ENCODE results near the gene TNRC18.
"Not testable (repeated sequence)": the region's sequence is repeated elsewhere in the genome, so short reads cannot be mapped to it uniquely, and the experiment has no call there.

TNRC18 gene

DNA sequence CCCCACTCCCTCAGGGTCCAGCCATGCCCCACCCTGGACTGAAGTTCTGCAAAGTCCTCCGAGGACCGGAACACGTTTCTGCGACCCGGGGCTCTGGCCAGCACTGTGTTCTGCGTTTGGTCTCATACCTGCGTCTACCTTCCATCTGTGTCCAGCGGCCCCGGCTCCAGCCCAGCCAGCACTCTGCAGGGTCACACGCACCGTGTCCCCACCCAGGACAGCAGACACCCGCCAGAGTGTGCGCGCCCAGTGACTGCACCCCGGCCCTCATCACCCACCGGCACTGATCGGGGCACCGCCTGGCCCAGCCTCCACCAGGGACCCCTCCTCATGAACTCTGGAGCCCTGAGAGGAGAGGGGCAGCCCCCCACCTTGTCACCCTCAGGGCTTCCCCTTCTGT, 120.6 kb downstream of the TNRC18 start:
- Histone ChIP-seq H3K4me3 (ENCODE audit: low read depth in 1 of 2, low read length in 2 of 2) (no peak overlapping the region), H3K27me3 (ENCODE audit: low read depth, low read length) (no peaks in the 10 kb centered on the region), H3K36me3 (ENCODE audit: control insufficient read depth in 1 of 2, insufficient read depth in 2 of 2, low read length in 2 of 2) (peaks cover 0 to 9% of the 10 kb centered on the region in 2 donors), H3K9me3 (ENCODE audit: control insufficient read depth in 1 of 2, low read length in 2 of 2) (no peaks in the 10 kb centered on the region), H3K4me1 (ENCODE audit: control insufficient read depth in 1 of 2, insufficient read depth in 2 of 2, low read length in 2 of 2) (no peaks in the 10 kb centered on the region), H3K27ac (ENCODE audit: low read length) (no peak overlapping the region)

DNA sequence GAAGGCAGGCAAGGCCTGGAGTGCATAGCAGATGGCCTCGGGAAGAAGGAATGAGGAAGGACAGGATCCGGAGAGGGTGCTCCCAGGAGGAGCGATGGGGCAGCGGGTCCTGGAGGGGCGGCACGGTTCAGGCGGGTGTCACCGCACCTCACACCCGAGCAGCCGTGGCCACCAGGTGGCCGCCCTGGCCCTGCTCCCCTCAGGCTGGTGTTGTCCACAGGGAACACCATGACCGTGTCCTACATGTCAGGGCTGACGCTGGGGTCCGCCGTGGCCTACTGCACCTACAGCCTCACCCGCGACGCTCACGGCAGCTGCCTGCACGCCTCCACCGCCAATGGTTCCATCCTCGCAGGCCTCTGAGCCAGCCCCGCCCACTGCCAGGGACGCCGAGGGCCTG, 121.1 kb downstream of the TNRC18 start:
- no peaks in the 10 kb centered on the region for H3K9me3 ChIP-seq (ENCODE audit: control insufficient read depth in 1 of 2, low read length in 2 of 2)
- no peaks in the 10 kb centered on the region for H3K4me1 ChIP-seq (ENCODE audit: control insufficient read depth in 1 of 2, insufficient read depth in 2 of 2, low read length in 2 of 2)
- H3K27ac ChIP-seq (ENCODE audit: low read length), result no peak overlapping the region
- no peak overlapping the region for H3K4me3 ChIP-seq (ENCODE audit: low read depth in 1 of 2, low read length in 2 of 2)
- peaks cover 0 to 4% of the 10 kb centered on the region in 2 donors for H3K36me3 ChIP-seq (ENCODE audit: control insufficient read depth in 1 of 2, insufficient read depth in 2 of 2, low read length in 2 of 2)
- no peaks in the 10 kb centered on the region for H3K27me3 ChIP-seq (ENCODE audit: low read depth, low read length)

DNA sequence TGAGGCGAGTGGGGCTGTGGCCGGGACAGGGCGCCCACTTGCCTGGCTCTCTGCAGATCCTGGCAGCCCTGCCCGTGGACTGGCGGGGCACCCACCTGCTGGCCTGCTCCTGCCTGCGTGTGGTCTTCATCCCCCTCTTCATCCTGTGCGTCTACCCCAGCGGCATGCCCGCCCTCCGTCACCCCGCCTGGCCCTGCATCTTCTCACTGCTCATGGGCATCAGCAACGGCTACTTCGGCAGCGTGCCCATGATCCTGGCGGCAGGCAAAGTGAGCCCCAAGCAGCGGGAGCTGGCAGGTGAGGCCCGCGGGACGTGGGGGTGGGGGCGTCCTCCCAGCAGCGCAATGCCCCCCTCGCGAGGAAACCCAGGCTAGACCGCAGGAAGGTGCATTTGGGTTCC, 123.3 kb downstream of the TNRC18 start:
- no peaks in the 10 kb centered on the region for H3K27me3 ChIP-seq (ENCODE audit: low read depth, low read length)
- no peak overlapping the region for H3K27ac ChIP-seq (ENCODE audit: low read length)
- no peaks in the 10 kb centered on the region for H3K36me3 ChIP-seq (ENCODE audit: control insufficient read depth in 1 of 2, insufficient read depth in 2 of 2, low read length in 2 of 2)
- H3K9me3 ChIP-seq (ENCODE audit: control insufficient read depth in 1 of 2, low read length in 2 of 2), result no peaks in the 10 kb centered on the region
- H3K4me1 ChIP-seq (ENCODE audit: control insufficient read depth in 1 of 2, insufficient read depth in 2 of 2, low read length in 2 of 2), result no peaks in the 10 kb centered on the region
- H3K4me3 ChIP-seq (ENCODE audit: low read depth in 1 of 2, low read length in 2 of 2), result no peak overlapping the region

- Histone ChIP-seq H3K27me3 (ENCODE audit: low read depth, low read length) (no peaks in the 10 kb centered on the region), H3K27ac (ENCODE audit: low read length) (no peak overlapping the region), H3K4me3 (ENCODE audit: low read depth in 1 of 2, low read length in 2 of 2) (no peak overlapping the region), H3K9me3 (ENCODE audit: control insufficient read depth in 1 of 2, low read length in 2 of 2) (peaks cover 0 to 2% of the 10 kb centered on the region in 2 donors), H3K4me1 (ENCODE audit: control insufficient read depth in 1 of 2, insufficient read depth in 2 of 2, low read length in 2 of 2) (no peaks in the 10 kb centered on the region), H3K36me3 (ENCODE audit: control insufficient read depth in 1 of 2, insufficient read depth in 2 of 2, low read length in 2 of 2) (no peaks in the 10 kb centered on the region)
These were observed 126.9 kb downstream of the TNRC18 start for GRCh38 chr7:5296611-5297226.

DNA sequence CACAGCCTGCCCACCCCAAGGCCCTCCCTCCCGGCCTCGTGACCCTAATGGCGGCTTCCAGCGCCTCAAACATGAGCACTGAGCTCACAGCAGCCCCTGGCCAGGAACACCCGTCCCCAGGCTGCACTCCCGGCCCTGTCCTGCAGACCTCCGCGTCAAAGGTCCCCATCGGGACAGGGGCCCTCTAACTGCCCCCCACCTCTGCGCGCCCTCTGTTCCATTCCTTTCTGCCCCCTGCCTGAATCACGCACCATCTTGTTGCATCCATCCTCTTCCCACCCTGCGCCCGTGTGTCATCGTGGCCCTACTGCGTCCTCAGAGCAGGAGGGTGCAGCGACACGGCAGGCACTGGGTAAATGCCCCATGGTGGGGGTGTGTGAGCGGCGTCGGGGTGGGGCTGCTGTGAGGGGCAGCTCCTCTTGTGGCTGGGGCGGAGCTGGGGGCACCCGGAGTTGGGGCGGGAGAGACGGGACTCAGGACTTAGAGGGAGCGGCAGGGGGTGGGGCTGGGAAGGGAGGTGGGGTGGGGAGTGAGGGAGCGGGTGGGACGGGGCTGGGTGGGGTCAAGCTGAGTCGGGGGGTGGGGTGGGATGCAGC, 127.5 kb downstream of the TNRC18 start:
- Histone ChIP-seq H3K27ac (ENCODE audit: low read length) (no peak overlapping the region), H3K27me3 (ENCODE audit: low read depth, low read length) (no peaks in the 10 kb centered on the region), H3K36me3 (ENCODE audit: control insufficient read depth in 1 of 2, insufficient read depth in 2 of 2, low read length in 2 of 2) (no peaks in the 10 kb centered on the region), H3K9me3 (ENCODE audit: control insufficient read depth in 1 of 2, low read length in 2 of 2) (peaks cover 0 to 2% of the 10 kb centered on the region in 2 donors), H3K4me3 (ENCODE audit: low read depth in 1 of 2, low read length in 2 of 2) (no peak overlapping the region), H3K4me1 (ENCODE audit: control insufficient read depth in 1 of 2, insufficient read depth in 2 of 2, low read length in 2 of 2) (no peaks in the 10 kb centered on the region)

GRCh38 chr7:5295039-5296014, 128.3 kb downstream of the TNRC18 start:
- Histone ChIP-seq H3K4me1 (ENCODE audit: control insufficient read depth in 1 of 2, insufficient read depth in 2 of 2, low read length in 2 of 2) (no peaks in the 10 kb centered on the region), H3K9me3 (ENCODE audit: control insufficient read depth in 1 of 2, low read length in 2 of 2) (peaks cover 0 to 2% of the 10 kb centered on the region in 2 donors), H3K27me3 (ENCODE audit: low read depth, low read length) (no peaks in the 10 kb centered on the region), H3K27ac (ENCODE audit: low read length) (no peak overlapping the region), H3K4me3 (ENCODE audit: low read depth in 1 of 2, low read length in 2 of 2) (no peak overlapping the region), H3K36me3 (ENCODE audit: control insufficient read depth in 1 of 2, insufficient read depth in 2 of 2, low read length in 2 of 2) (no peaks in the 10 kb centered on the region)

DNA sequence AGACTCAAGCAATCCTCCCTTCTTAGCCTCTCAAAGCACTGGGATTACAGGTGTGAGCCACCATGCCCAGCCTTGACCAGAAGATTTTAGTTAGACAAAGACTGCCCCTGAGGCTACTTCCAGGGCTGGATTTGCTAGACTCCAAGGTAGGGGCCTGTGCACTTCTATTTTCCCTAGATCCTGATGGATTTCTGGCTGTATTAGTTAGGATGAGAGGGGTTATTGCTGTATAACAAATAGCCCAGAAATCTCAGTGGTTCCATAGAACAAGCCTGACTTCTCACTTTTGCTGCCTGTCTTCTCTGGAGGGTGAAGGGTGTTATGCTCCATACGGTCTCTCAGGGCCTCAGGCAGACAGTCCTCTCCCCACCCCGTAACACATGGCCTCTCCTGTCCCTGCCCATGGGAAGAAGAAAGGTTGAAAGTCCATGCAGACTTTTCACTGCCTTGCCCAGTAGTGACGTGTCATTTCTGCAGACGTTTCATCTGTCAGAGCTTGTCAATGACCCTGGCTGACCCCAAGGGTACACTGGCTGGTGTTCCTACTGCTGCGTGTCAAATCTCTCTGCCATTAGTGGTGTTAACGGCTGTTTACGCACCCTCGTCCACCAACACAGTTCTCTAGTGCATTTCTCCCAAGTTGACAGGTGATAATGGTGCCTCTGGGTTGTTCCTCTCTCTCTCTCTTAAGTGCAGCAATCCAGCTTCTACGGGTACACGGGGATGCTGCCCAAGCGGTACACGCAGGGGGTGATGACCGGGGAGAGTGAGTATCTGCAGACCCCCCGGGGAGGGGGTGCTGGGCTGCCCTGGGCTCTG, 129.3 kb downstream of the TNRC18 start:
- no peak overlapping the region for H3K4me3 ChIP-seq (ENCODE audit: low read depth in 1 of 2, low read length in 2 of 2)
- H3K9me3 ChIP-seq (ENCODE audit: control insufficient read depth in 1 of 2, low read length in 2 of 2), result peaks cover 0 to 2% of the 10 kb centered on the region in 2 donors
- H3K27me3 ChIP-seq (ENCODE audit: low read depth, low read length), result no peaks in the 10 kb centered on the region
- no peak overlapping the region for H3K27ac ChIP-seq (ENCODE audit: low read length)
- H3K4me1 ChIP-seq (ENCODE audit: control insufficient read depth in 1 of 2, insufficient read depth in 2 of 2, low read length in 2 of 2), result no peaks in the 10 kb centered on the region
- H3K36me3 ChIP-seq (ENCODE audit: control insufficient read depth in 1 of 2, insufficient read depth in 2 of 2, low read length in 2 of 2), result no peaks in the 10 kb centered on the region

GRCh38 chr7:5291711-5292335, 131.8 kb downstream of the TNRC18 start:
- not testable (repeated sequence) for H3K4me3 ChIP-seq (ENCODE audit: low read depth in 1 of 2, low read length in 2 of 2); H3K4me1 ChIP-seq (ENCODE audit: control insufficient read depth in 1 of 2, insufficient read depth in 2 of 2, low read length in 2 of 2); H3K36me3 ChIP-seq (ENCODE audit: control insufficient read depth in 1 of 2, insufficient read depth in 2 of 2, low read length in 2 of 2)

GRCh38 chr7:5291301-5291700, 132.3 kb downstream of the TNRC18 start:
- Histone ChIP-seq H3K9me3 (ENCODE audit: control insufficient read depth in 1 of 2, low read length in 2 of 2) (peaks cover 0 to 2% of the 10 kb centered on the region in 2 donors), H3K27me3 (ENCODE audit: low read depth, low read length) (no peaks in the 10 kb centered on the region), H3K4me3 (ENCODE audit: low read depth in 1 of 2, low read length in 2 of 2) (no peak overlapping the region), H3K36me3 (ENCODE audit: control insufficient read depth in 1 of 2, insufficient read depth in 2 of 2, low read length in 2 of 2) (no peaks in the 10 kb centered on the region), H3K4me1 (ENCODE audit: control insufficient read depth in 1 of 2, insufficient read depth in 2 of 2, low read length in 2 of 2) (no peaks in the 10 kb centered on the region), H3K27ac (ENCODE audit: low read length) (no peak overlapping the region)

More at GRCh38 chr7:5291711-5292335, 131.8 kb downstream of the TNRC18 start:
- not testable (repeated sequence) for H3K27me3 ChIP-seq (ENCODE audit: low read depth, low read length); H3K9me3 ChIP-seq (ENCODE audit: control insufficient read depth in 1 of 2, low read length in 2 of 2); H3K27ac ChIP-seq (ENCODE audit: low read length)

- H3K9me3 ChIP-seq (ENCODE audit: control insufficient read depth in 1 of 2, low read length in 2 of 2), result no peaks in the 10 kb centered on the region
- no peaks in the 10 kb centered on the region for H3K27me3 ChIP-seq (ENCODE audit: low read depth, low read length)
- H3K4me1 ChIP-seq (ENCODE audit: control insufficient read depth in 1 of 2, insufficient read depth in 2 of 2, low read length in 2 of 2), result peaks cover 0 to 3% of the 10 kb centered on the region in 2 donors
- no peaks in the 10 kb centered on the region for H3K36me3 ChIP-seq (ENCODE audit: control insufficient read depth in 1 of 2, insufficient read depth in 2 of 2, low read length in 2 of 2)
- no peak overlapping the region for H3K4me3 ChIP-seq (ENCODE audit: low read depth in 1 of 2, low read length in 2 of 2)
- no peak overlapping the region for H3K27ac ChIP-seq (ENCODE audit: low read length)
These were observed 134.3 kb downstream of the TNRC18 start for GRCh38 chr7:5289355-5289754.
